Measurements from ENCODE around the gene CNTROB.

Gene CNTROB

DNA sequence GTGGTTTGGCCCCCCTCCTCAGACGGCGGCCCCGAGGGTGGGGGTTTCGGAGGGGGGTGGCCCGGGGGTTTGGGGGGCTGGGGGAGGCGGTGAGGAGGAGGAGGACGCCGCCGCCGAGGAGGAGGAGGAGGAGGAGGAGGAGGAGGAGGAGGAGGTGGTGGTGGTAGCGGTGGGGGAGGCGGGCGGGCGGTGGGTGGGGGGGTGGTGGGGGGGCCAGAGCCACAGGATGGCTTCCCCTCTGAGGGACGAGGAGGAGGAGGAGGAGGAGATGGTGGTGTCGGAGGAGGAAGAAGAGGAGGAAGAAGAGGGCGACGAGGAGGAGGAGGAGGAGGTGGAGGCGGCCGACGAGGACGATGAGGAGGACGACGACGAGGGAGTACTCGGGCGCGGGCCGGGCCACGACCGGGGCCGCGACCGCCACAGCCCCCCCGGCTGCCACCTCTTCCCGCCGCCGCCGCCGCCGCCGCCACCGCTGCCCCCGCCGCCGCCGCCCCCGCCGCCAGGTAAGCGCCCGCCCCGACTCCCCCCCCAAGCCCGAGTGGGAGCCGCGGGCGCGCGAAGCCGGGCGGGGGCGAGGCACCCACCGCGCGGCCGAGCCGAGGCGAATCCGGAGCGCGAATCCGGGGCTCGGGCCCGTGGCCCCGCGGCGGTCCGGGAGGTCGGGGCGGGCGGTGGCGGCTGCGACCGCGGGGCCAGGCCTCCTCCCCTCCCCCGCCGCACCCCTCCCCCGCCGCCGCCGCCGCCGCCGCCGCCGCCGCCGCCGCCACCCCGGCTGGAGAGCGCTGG lies 47.2 kb upstream of the CNTROB start:
- CTCF ChIA-PET, result interaction anchor here (1.2 kb wide), 1 partner anchor 174 kb away, joined by 3 read pairs; no protein-coding TSS in a partner anchor
- Histone ChIP-seq H3K27ac (ENCODE audit: extremely low read depth, low read depth, low read length) (peak overlapping the region; percentile 94), H3K4me3 (ENCODE audit: low read depth, low read length) (peak overlapping the region; percentile 55), H3K36me3 (ENCODE audit: control insufficient read depth in 2 of 2, insufficient read depth in 1 of 2, low read length in 2 of 2) (peaks cover 14 to 36% of the 10 kb centered on the region in 2 experiments), H3K9me3 (ENCODE audit: control insufficient read depth, insufficient read depth, low read depth, low read length) (no peaks in the 10 kb centered on the region), H3K4me1 (ENCODE audit: control insufficient read depth, insufficient read depth, low read length) (peaks cover 30% of the 10 kb centered on the region)
- TF ChIP-seq ZNF292 (tag by site-specific recombination; IDR thresholded peaks at IDR 0.05; ENCODE audit: borderline replicate concordance, low read depth) (no peak), GLIS2 (tag by site-specific recombination; IDR thresholded peaks at IDR 0.05) (peak; percentile 11; the same call in 1 of the 2 replicates), KLF8 (tag by site-specific recombination; IDR thresholded peaks at IDR 0.05) (peak; percentile 30; the same call in 1 of the 2 replicates), ZNF324 (tag by site-specific recombination; IDR thresholded peaks at IDR 0.05) (no peak), ZSCAN30 (tag by site-specific recombination; IDR thresholded peaks at IDR 0.05) (no peak), ZFHX2 (tag by site-specific recombination; conservative IDR thresholded peaks at IDR 0.05) (peak; percentile 88), EGR2 (tag by site-specific recombination; IDR thresholded peaks at IDR 0.05; ENCODE audit: low read depth) (peak; percentile 70; the same call in 1 of the 2 replicates)
- TF ChIP-seq, protein P1, sequence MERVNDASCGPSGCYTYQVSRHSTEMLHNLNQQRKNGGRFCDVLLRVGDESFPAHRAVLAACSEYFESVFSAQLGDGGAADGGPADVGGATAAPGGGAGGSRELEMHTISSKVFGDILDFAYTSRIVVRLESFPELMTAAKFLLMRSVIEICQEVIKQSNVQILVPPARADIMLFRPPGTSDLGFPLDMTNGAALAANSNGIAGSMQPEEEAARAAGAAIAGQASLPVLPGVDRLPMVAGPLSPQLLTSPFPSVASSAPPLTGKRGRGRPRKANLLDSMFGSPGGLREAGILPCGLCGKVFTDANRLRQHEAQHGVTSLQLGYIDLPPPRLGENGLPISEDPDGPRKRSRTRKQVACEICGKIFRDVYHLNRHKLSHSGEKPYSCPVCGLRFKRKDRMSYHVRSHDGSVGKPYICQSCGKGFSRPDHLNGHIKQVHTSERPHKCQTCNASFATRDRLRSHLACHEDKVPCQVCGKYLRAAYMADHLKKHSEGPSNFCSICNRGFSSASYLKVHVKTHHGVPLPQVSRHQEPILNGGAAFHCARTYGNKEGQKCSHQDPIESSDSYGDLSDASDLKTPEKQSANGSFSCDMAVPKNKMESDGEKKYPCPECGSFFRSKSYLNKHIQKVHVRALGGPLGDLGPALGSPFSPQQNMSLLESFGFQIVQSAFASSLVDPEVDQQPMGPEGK (tag by site-specific recombination; IDR thresholded peaks at IDR 0.05), result peak; percentile 46
- TF ChIP-seq, protein P2, sequence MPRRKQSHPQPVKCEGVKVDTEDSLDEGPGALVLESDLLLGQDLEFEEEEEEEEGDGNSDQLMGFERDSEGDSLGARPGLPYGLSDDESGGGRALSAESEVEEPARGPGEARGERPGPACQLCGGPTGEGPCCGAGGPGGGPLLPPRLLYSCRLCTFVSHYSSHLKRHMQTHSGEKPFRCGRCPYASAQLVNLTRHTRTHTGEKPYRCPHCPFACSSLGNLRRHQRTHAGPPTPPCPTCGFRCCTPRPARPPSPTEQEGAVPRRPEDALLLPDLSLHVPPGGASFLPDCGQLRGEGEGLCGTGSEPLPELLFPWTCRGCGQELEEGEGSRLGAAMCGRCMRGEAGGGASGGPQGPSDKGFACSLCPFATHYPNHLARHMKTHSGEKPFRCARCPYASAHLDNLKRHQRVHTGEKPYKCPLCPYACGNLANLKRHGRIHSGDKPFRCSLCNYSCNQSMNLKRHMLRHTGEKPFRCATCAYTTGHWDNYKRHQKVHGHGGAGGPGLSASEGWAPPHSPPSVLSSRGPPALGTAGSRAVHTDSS (tag by site-specific recombination; IDR thresholded peaks at IDR 0.05), result peak; percentile 94
- TF ChIP-seq, protein P3, sequence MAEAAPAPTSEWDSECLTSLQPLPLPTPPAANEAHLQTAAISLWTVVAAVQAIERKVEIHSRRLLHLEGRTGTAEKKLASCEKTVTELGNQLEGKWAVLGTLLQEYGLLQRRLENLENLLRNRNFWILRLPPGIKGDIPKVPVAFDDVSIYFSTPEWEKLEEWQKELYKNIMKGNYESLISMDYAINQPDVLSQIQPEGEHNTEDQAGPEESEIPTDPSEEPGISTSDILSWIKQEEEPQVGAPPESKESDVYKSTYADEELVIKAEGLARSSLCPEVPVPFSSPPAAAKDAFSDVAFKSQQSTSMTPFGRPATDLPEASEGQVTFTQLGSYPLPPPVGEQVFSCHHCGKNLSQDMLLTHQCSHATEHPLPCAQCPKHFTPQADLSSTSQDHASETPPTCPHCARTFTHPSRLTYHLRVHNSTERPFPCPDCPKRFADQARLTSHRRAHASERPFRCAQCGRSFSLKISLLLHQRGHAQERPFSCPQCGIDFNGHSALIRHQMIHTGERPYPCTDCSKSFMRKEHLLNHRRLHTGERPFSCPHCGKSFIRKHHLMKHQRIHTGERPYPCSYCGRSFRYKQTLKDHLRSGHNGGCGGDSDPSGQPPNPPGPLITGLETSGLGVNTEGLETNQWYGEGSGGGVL (tag by site-specific recombination; IDR thresholded peaks at IDR 0.05), result peak; percentile 67
- TF ChIP-seq, protein P4, sequence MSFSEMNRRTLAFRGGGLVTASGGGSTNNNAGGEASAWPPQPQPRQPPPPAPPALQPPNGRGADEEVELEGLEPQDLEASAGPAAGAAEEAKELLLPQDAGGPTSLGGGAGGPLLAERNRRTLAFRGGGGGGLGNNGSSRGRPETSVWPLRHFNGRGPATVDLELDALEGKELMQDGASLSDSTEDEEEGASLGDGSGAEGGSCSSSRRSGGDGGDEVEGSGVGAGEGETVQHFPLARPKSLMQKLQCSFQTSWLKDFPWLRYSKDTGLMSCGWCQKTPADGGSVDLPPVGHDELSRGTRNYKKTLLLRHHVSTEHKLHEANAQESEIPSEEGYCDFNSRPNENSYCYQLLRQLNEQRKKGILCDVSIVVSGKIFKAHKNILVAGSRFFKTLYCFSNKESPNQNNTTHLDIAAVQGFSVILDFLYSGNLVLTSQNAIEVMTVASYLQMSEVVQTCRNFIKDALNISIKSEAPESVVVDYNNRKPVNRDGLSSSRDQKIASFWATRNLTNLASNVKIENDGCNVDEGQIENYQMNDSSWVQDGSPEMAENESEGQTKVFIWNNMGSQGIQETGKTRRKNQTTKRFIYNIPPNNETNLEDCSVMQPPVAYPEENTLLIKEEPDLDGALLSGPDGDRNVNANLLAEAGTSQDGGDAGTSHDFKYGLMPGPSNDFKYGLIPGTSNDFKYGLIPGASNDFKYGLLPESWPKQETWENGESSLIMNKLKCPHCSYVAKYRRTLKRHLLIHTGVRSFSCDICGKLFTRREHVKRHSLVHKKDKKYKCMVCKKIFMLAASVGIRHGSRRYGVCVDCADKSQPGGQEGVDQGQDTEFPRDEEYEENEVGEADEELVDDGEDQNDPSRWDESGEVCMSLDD (tag by site-specific recombination; IDR thresholded peaks at IDR 0.05), result 0 out of 2 replicates have a peak, but pooled peaks have one; percentile 28
- POLR2A ChIA-PET, result interaction anchor here (1.8 kb wide), 1 partner anchor 14 kb away, joined by 6 read pairs; no protein-coding TSS in a partner anchor

DNA sequence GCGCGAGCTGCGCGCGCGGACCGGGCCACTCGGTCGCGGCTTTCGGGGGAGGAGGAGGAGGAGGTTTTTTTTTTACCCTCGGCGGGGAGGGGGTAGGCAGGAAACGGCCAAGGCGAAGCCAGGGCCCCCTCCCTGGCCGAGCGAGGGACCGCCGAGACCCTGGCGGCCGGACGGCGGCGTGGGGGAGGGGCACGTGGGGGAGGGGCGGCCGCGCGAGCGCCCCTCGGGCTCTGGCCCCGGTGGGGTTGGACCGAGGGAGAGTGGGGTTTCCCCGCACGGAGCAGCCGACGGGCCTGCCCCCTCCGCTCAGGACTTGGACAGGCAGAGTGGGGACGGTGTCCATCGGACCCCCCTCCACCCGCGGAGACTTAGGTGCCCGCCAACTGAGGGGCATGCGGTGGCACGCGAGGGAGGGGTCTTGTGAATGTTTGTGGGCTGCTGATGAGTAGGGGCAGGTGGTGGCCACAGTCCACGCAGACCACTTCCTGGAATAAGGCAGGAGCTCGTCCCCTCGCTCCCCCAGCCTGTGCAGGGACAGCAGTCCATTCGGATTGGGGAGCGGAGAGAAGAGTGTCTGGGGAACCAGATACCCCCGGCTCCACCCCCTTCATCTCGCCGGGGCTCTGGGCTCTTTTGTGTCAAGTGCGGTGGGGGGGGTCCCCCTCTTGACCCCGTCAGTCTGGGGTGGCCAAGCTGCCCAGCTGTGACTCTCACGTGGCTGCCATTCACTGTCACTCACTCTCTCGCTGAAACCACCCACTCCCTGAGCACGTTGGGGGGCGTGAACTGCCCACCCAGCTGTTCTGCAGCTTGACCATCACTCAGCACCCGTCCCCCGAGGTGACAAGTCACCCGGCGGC lies 46.4 kb upstream of the CNTROB start:
- Histone ChIP-seq H3K36me3 (ENCODE audit: control insufficient read depth in 2 of 2, insufficient read depth in 1 of 2, low read length in 2 of 2) (peaks cover 15 to 36% of the 10 kb centered on the region in 2 experiments), H3K4me3 (ENCODE audit: low read depth, low read length) (peak overlapping the region; percentile 55), H3K27ac (ENCODE audit: extremely low read depth, low read depth, low read length) (peak overlapping the region; percentile 94), H3K4me1 (ENCODE audit: control insufficient read depth, insufficient read depth, low read length) (peaks cover 30% of the 10 kb centered on the region), H3K9me3 (ENCODE audit: control insufficient read depth, insufficient read depth, low read depth, low read length) (no peaks in the 10 kb centered on the region)
- CTCF ChIA-PET, result interaction anchor here (0.6 to 1.0 kb wide), 3 partner anchors 11 to 112 kb away, joined by 3 to 4 read pairs (median 4); no protein-coding TSS in a partner anchor
- POLR2A ChIA-PET, result interaction anchor here (0.7 to 1.8 kb wide), 8 partner anchors 15 to 362 kb away, joined by 3 to 9 read pairs (median 6); partner anchors contain the start of genes CTC1 and NAA38
- TF ChIP-seq ZNF558 (tag by site-specific recombination; IDR thresholded peaks at IDR 0.05) (no peak), ZFP69B (tag by site-specific recombination; IDR thresholded peaks at IDR 0.05) (no peak), ZNF510 (tag by site-specific recombination; IDR thresholded peaks at IDR 0.05; ENCODE audit: insufficient replicate concordance) (no peak), SP2 (tag by site-specific recombination; IDR thresholded peaks at IDR 0.05) (peak; percentile 82), ZNF654 (tag by site-specific recombination; IDR thresholded peaks at IDR 0.05; ENCODE audit: low read depth) (no peak), GLIS2 (tag by site-specific recombination; IDR thresholded peaks at IDR 0.05) (peak; percentile 97), ZFHX2 (tag by site-specific recombination; conservative IDR thresholded peaks at IDR 0.05) (peak; percentile 88), ZNF155 (tag by site-specific recombination; IDR thresholded peaks at IDR 0.05) (no peak), ZNF416 (tag by site-specific recombination; IDR thresholded peaks at IDR 0.05) (no peak), KLF9 (tag by site-specific recombination; IDR thresholded peaks at IDR 0.05; ENCODE audit: low read depth) (peak; percentile 91), ZSCAN16 (tag by site-specific recombination; IDR thresholded peaks at IDR 0.05) (no peak)
- TF ChIP-seq, protein P3 (tag by site-specific recombination; IDR thresholded peaks at IDR 0.05), result peak; percentile 95

All from HEK293 (cell line).